Astrocyte (in vitro differentiated cells and primary cell): Measurements from ENCODE around the gene LDLRAD4. TPM values are rescaled to one million over a fixed set of nuclear protein-coding genes. Genes with fewer than 3 reads are reported as not detected.

Experiments used
- DNase-seq: peaks from one replicate; pipeline ENCODE4 v3.0.0-alpha.2; 2010; ENCODE audit warnings: low read depth
- FAIRE-seq: peaks from 2 replicates; lab custom pipeline; 2011; peaks lifted over from hg19 to GRCh38; lab: Jason Lieb, UNC
- H2AFZ ChIP-seq: 2 replicates; pipeline ENCODE4 v1.6.0; 2012; ENCODE audit warnings: low read depth, low read length, inconsistent platforms
- H3K27ac ChIP-seq: 2 replicates; pipeline ENCODE4 v1.5.1; 2011; ENCODE audit warnings: low read depth, low read length, inconsistent platforms
- H3K27me3 ChIP-seq: 2 replicates; pipeline ENCODE4 v1.6.0; 2011; ENCODE audit warnings: low read length, inconsistent platforms; ENCODE audit not compliant: insufficient read depth
- H3K36me3 ChIP-seq: 2 replicates; pipeline ENCODE4 v1.5.1; 2011; ENCODE audit warnings: low read length, inconsistent platforms; ENCODE audit not compliant: insufficient read depth
- H3K4me1 ChIP-seq: 2 replicates; pipeline ENCODE4 v1.5.1; 2011; ENCODE audit warnings: low read length, inconsistent platforms; ENCODE audit not compliant: insufficient read depth
- H3K4me2 ChIP-seq: 2 replicates; pipeline ENCODE4 v1.6.0; 2012; ENCODE audit warnings: low read length, inconsistent platforms
- H3K4me3 ChIP-seq: 2 replicates; pipeline ENCODE4 v1.5.1; 2011; ENCODE audit warnings: low read depth, mild to moderate bottlenecking, low read length, inconsistent platforms; ENCODE audit not compliant: insufficient read depth
- H3K79me2 ChIP-seq: 2 replicates; pipeline ENCODE4 v1.6.0; 2012; ENCODE audit warnings: mild to moderate bottlenecking, low read length, inconsistent platforms; ENCODE audit not compliant: insufficient read depth
- H3K9ac ChIP-seq: 2 replicates; pipeline ENCODE4 v1.6.0; 2012; ENCODE audit warnings: mild to moderate bottlenecking, low read length, inconsistent platforms
- H3K9me3 ChIP-seq: 2 replicates; pipeline ENCODE4 v1.5.1; 2012; ENCODE audit warnings: low read depth, mild to moderate bottlenecking, low read length, inconsistent platforms; ENCODE audit not compliant: insufficient read depth
- H4K20me1 ChIP-seq: 2 replicates; pipeline ENCODE4 v1.6.0; 2012; ENCODE audit warnings: low read length, inconsistent platforms; ENCODE audit not compliant: insufficient read depth
- H3K27ac Mint-ChIP-seq: one replicate; pipeline ENCODE4 v1.8.0; 2021; ENCODE audit warnings: mild to moderate bottlenecking, mixed read lengths; ENCODE audit not compliant: unreplicated experiment
- H3K27me3 Mint-ChIP-seq: one replicate; pipeline ENCODE4 v1.8.0; 2021; ENCODE audit warnings: low read depth, mixed read lengths; ENCODE audit not compliant: unreplicated experiment
- H3K36me3 Mint-ChIP-seq: one replicate; pipeline ENCODE4 v1.8.0; 2021; ENCODE audit warnings: low read depth, mixed read lengths; ENCODE audit not compliant: unreplicated experiment
- H3K4me1 Mint-ChIP-seq: one replicate; pipeline ENCODE4 v1.8.0; 2021; ENCODE audit warnings: low read depth, mixed read lengths; ENCODE audit not compliant: unreplicated experiment
- H3K4me3 Mint-ChIP-seq: one replicate; pipeline ENCODE4 v1.8.0; 2021; ENCODE audit warnings: mild to moderate bottlenecking, moderate library complexity, mixed read lengths; ENCODE audit not compliant: unreplicated experiment
- H3K9me3 Mint-ChIP-seq: one replicate; pipeline ENCODE4 v1.8.0; 2021; ENCODE audit warnings: mild to moderate bottlenecking, mixed read lengths; ENCODE audit not compliant: unreplicated experiment
- CTCF ChIP-seq: IDR thresholded peaks from 2 replicates; pipeline ENCODE4 v1.5.1; 2011; ENCODE audit warnings: low read depth, mild to moderate bottlenecking, inconsistent platforms, low read length, moderate library complexity; ENCODE audit not compliant: insufficient read depth
- EZH2 ChIP-seq: IDR thresholded peaks from 2 replicates; pipeline ENCODE4 v1.6.1; 2012; ENCODE audit warnings: mild to moderate bottlenecking, low read length, inconsistent platforms; ENCODE audit not compliant: insufficient read depth
- total RNA-seq: library from RNA; stranded (reverse); gene quantifications from 2 replicates; pipeline ENCODE4 v1.2.1, GENCODE V29; 2021

LDLRAD4 gene
- total RNA-seq, 1 donor from 2014 or later, result 26.0 TPM

DNA sequence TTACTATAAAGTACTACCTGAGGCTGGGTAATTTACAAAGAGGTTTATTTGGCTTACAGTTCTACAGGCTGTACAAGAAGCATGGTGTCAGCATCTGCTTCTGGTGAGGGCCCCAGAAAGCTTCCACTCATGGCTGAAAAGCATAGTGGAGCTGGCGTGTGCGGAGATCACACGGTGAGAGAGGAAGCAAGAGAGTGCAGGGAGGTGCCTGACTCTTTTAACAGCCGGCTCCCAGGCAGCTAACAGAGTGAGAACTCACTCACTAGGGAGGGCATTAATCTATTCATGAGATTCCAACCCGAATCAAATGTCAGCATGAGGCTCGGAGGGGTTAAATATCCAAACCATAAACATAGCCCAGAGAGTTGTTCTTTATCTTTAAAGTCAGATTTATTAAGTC is 117.3 kb downstream of the LDLRAD4 start:
- Histone ChIP-seq H3K4me3 (no peak overlapping the region), H3K9ac (no peak overlapping the region), H3K27me3 (peaks cover 3% of the 10 kb centered on the region), H3K27ac (no peak overlapping the region), H2AFZ (no peak overlapping the region), H3K36me3 (no peaks in the 10 kb centered on the region), H3K9me3 (no peaks in the 10 kb centered on the region), H3K4me1 (no peaks in the 10 kb centered on the region), H3K79me2 (no peaks in the 10 kb centered on the region), H3K4me2 (no peak overlapping the region), H4K20me1 (no peaks in the 10 kb centered on the region)
- no peak overlapping the region for H3K27ac Mint-ChIP-seq
- H3K9me3 Mint-ChIP-seq, result no peaks in the 10 kb centered on the region
- TF ChIP-seq EZH2 (no peak), CTCF (no peak)
- no peaks in the 10 kb centered on the region for H3K36me3 Mint-ChIP-seq
- DNase-seq, result no peak
- no peak overlapping the region for H3K4me3 Mint-ChIP-seq
- peaks cover 3% of the 10 kb centered on the region for H3K4me1 Mint-ChIP-seq
- H3K27me3 Mint-ChIP-seq, result peaks cover 2% of the 10 kb centered on the region
- FAIRE-seq, result no peak

DNA sequence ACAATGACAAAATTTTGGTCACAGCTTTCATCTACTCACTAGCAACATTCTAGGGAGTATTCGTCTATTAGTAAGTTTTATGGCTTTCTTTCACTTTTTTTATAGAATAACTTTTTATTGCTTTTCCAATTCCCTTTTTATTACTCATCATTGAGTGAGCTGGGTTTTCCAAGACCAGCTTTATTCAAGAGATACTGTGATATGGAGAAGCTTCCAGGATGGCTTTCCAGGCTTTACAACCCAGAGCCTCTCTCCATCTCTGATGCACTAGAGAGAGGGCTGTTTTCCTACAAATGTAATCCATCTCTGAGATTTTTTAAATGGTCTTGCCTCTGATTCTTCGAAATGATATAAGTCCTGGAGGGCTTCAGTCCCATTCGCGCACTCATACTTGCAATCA is 118.3 kb downstream of the LDLRAD4 start:
- H2AFZ ChIP-seq, result no peak overlapping the region
- no peak for TF ChIP-seq CTCF
- no peak for TF ChIP-seq EZH2
- DNase-seq, result no peak
- no peak overlapping the region for H3K9ac ChIP-seq
- H3K4me1 ChIP-seq, result no peaks in the 10 kb centered on the region
- no peaks in the 10 kb centered on the region for H3K79me2 ChIP-seq
- no peaks in the 10 kb centered on the region for H3K9me3 ChIP-seq
- Mint-ChIP-seq H3K27ac (no peak overlapping the region), H3K27me3 (peaks cover 2% of the 10 kb centered on the region), H3K4me3 (no peak overlapping the region), H3K36me3 (no peaks in the 10 kb centered on the region), H3K9me3 (no peaks in the 10 kb centered on the region), H3K4me1 (peaks cover 3% of the 10 kb centered on the region)
- no peak overlapping the region for H3K4me2 ChIP-seq
- H3K27ac ChIP-seq, result no peak overlapping the region
- H3K27me3 ChIP-seq, result peaks cover 3% of the 10 kb centered on the region
- H4K20me1 ChIP-seq, result no peaks in the 10 kb centered on the region
- FAIRE-seq, result no peak
- H3K4me3 ChIP-seq, result no peak overlapping the region
- no peaks in the 10 kb centered on the region for H3K36me3 ChIP-seq

DNA sequence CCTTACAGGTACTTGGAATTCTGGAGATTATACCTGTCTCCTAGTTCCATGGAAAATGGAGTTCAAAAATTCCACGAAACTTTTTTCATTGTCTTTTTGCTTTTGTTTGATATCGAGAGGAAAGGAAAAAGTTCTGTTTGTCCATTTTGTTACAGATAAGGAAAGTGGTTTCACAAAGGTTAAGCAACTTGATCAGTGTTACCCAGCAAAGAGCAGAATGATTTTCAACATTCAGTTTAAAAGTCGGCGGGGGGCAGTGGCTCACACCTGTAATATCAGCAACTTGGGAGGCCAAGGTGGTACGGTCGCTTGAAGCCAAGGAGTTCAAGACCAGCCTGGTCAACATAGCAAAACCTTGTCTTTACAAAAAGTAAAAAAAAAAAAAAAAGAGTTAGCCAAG is 118.8 kb downstream of the LDLRAD4 start:
- no peaks in the 10 kb centered on the region for H3K9me3 Mint-ChIP-seq
- H3K9me3 ChIP-seq, result no peaks in the 10 kb centered on the region
- no peaks in the 10 kb centered on the region for H3K36me3 Mint-ChIP-seq
- peaks cover under 1% of the 10 kb centered on the region for H3K27me3 ChIP-seq
- no peak overlapping the region for H3K27ac ChIP-seq
- no peaks in the 10 kb centered on the region for H3K4me1 ChIP-seq
- H4K20me1 ChIP-seq, result no peaks in the 10 kb centered on the region
- no peaks in the 10 kb centered on the region for H3K36me3 ChIP-seq
- FAIRE-seq, result no peak
- no peak overlapping the region for H3K4me3 Mint-ChIP-seq
- peaks cover 2% of the 10 kb centered on the region for H3K27me3 Mint-ChIP-seq
- no peak overlapping the region for H3K4me3 ChIP-seq
- no peak for TF ChIP-seq EZH2
- H3K79me2 ChIP-seq, result no peaks in the 10 kb centered on the region
- DNase-seq, result no peak
- H3K4me2 ChIP-seq, result no peak overlapping the region
- H3K9ac ChIP-seq, result no peak overlapping the region
- no peak overlapping the region for H2AFZ ChIP-seq
- peaks cover 3% of the 10 kb centered on the region for H3K4me1 Mint-ChIP-seq
- H3K27ac Mint-ChIP-seq, result no peak overlapping the region
